WTC11 (cell line): Measurements from ENCODE around the gene NOP9.

Experiments
- MXD4 ChIP-seq: fragments of 250-450 bp; sonication (Bioruptor Pico); IDR thresholded peaks from 2 replicates; pipeline ENCODE4 v1.8.0; 2021; ENCODE audit warnings: mild to moderate bottlenecking, moderate library complexity, borderline replicate concordance
- NFATC4 ChIP-seq: fragments of 250-450 bp; sonication (Bioruptor Pico); IDR thresholded peaks from 2 replicates; pipeline ENCODE4 v1.9.0; 2021; ENCODE audit warnings: mild to moderate bottlenecking
- NFE2L1 ChIP-seq: sonication (generic); formaldehyde crosslinking; IDR thresholded peaks from 2 replicates; pipeline ENCODE4 v1.8.1; 2023; ENCODE audit warnings: missing genetic modification reagents
- NFYB ChIP-seq: sonication (generic); formaldehyde crosslinking; conservative IDR thresholded peaks from 2 replicates; pipeline ENCODE4 v1.8.0; 2022; ENCODE audit warnings: low read depth, missing genetic modification reagents
- NR3C1 ChIP-seq: sonication (generic); formaldehyde crosslinking; conservative IDR thresholded peaks from 2 replicates; pipeline ENCODE4 v1.8.1; 2023; ENCODE audit warnings: low read depth, mild to moderate bottlenecking, missing genetic modification reagents
- TCF7 ChIP-seq: sonication (generic); formaldehyde crosslinking; IDR thresholded peaks from 2 replicates; pipeline ENCODE4 v1.8.0; 2022; ENCODE audit warnings: mild to moderate bottlenecking, low read depth, missing genetic modification reagents, moderate library complexity
- TEAD4 ChIP-seq: sonication (generic); formaldehyde crosslinking; IDR thresholded peaks from 2 replicates; pipeline ENCODE4 v1.8.0; 2022; ENCODE audit warnings: mild to moderate bottlenecking, missing genetic modification reagents
- ZNF121 ChIP-seq: sonication (generic); formaldehyde crosslinking; IDR thresholded peaks from 2 replicates; pipeline ENCODE4 v1.8.0; 2023; ENCODE audit warnings: missing genetic modification reagents
- ZNF416 ChIP-seq: fragments of 250-450 bp; sonication (Bioruptor Pico); IDR thresholded peaks from 2 replicates; pipeline ENCODE4 v1.9.0; 2021; ENCODE audit warnings: mild to moderate bottlenecking, inconsistent platforms
- TF ChIP-seq, protein P1 (sequence below): sonication (generic); formaldehyde crosslinking; IDR thresholded peaks from 2 replicates; pipeline ENCODE4 v1.8.0; 2022; ENCODE audit warnings: mild to moderate bottlenecking, missing genetic modification reagents
- TF ChIP-seq, protein P2 (sequence below): fragments of 200-600 bp; IDR thresholded peaks from 2 replicates; pipeline ENCODE4 v1.8.0; 2022; ENCODE audit warnings: antibody characterized with exemption
- TF ChIP-seq, protein P3 (sequence below): sonication (generic); formaldehyde crosslinking; IDR thresholded peaks from 2 replicates; pipeline ENCODE4 v1.8.1; 2023; ENCODE audit warnings: mild to moderate bottlenecking, missing genetic modification reagents, moderate library complexity
- TF ChIP-seq, protein P4 (sequence below): sonication (generic); formaldehyde crosslinking; IDR thresholded peaks from 2 replicates; pipeline ENCODE4 v1.8.1; 2022; ENCODE audit warnings: low read depth, missing genetic modification reagents, borderline replicate concordance
- TF ChIP-seq, protein P5 (sequence below): sonication (generic); formaldehyde crosslinking; IDR thresholded peaks from 2 replicates; pipeline ENCODE4 v1.8.0; 2022; ENCODE audit warnings: mild to moderate bottlenecking, missing genetic modification reagents

- TF ChIP-seq, protein P1, sequence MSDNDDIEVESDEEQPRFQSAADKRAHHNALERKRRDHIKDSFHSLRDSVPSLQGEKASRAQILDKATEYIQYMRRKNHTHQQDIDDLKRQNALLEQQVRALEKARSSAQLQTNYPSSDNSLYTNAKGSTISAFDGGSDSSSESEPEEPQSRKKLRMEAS (CRISPR knock-in tag): no peak
- TF ChIP-seq NFE2L1 (no peak), NFYB (CRISPR knock-in tag) (no peak), ZNF121 (CRISPR knock-in tag) (no peak), TEAD4 (CRISPR knock-in tag) (no peak), NR3C1 (CRISPR knock-in tag) (no peak), NFATC4 (CRISPR knock-in tag) (no peak), MXD4 (no peak), TCF7 (CRISPR knock-in tag) (no peak), ZNF416 (CRISPR knock-in tag) (no peak)
- TF ChIP-seq, protein P2, sequence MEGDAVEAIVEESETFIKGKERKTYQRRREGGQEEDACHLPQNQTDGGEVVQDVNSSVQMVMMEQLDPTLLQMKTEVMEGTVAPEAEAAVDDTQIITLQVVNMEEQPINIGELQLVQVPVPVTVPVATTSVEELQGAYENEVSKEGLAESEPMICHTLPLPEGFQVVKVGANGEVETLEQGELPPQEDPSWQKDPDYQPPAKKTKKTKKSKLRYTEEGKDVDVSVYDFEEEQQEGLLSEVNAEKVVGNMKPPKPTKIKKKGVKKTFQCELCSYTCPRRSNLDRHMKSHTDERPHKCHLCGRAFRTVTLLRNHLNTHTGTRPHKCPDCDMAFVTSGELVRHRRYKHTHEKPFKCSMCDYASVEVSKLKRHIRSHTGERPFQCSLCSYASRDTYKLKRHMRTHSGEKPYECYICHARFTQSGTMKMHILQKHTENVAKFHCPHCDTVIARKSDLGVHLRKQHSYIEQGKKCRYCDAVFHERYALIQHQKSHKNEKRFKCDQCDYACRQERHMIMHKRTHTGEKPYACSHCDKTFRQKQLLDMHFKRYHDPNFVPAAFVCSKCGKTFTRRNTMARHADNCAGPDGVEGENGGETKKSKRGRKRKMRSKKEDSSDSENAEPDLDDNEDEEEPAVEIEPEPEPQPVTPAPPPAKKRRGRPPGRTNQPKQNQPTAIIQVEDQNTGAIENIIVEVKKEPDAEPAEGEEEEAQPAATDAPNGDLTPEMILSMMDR: no peak
- TF ChIP-seq, protein P3, sequence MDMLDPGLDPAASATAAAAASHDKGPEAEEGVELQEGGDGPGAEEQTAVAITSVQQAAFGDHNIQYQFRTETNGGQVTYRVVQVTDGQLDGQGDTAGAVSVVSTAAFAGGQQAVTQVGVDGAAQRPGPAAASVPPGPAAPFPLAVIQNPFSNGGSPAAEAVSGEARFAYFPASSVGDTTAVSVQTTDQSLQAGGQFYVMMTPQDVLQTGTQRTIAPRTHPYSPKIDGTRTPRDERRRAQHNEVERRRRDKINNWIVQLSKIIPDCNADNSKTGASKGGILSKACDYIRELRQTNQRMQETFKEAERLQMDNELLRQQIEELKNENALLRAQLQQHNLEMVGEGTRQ: no peak
- TF ChIP-seq, protein P4, sequence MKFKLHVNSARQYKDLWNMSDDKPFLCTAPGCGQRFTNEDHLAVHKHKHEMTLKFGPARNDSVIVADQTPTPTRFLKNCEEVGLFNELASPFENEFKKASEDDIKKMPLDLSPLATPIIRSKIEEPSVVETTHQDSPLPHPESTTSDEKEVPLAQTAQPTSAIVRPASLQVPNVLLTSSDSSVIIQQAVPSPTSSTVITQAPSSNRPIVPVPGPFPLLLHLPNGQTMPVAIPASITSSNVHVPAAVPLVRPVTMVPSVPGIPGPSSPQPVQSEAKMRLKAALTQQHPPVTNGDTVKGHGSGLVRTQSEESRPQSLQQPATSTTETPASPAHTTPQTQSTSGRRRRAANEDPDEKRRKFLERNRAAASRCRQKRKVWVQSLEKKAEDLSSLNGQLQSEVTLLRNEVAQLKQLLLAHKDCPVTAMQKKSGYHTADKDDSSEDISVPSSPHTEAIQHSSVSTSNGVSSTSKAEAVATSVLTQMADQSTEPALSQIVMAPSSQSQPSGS: no peak
- TF ChIP-seq, protein P5, sequence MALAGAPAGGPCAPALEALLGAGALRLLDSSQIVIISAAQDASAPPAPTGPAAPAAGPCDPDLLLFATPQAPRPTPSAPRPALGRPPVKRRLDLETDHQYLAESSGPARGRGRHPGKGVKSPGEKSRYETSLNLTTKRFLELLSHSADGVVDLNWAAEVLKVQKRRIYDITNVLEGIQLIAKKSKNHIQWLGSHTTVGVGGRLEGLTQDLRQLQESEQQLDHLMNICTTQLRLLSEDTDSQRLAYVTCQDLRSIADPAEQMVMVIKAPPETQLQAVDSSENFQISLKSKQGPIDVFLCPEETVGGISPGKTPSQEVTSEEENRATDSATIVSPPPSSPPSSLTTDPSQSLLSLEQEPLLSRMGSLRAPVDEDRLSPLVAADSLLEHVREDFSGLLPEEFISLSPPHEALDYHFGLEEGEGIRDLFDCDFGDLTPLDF (CRISPR knock-in tag): no peak
Measured at GRCh38 chr14:24263848-24264247, 35.8 kb upstream of the NOP9 start.
